HS-5 (cell line): ENCODE measurements around the gene GDF9.

Experiments
- DNase-seq: peaks from one replicate; pipeline ENCODE4 v3.0.0-alpha.2; 2012; ENCODE audit warnings: low read depth

GDF9 gene

GRCh38 chr5:132816554-132816953 lies 49.7 kb downstream of the GDF9 start:
- no peak for DNase-seq

GRCh38 chr5:132816083-132816482 lies 50.2 kb downstream of the GDF9 start:
- no peak for DNase-seq

DNA sequence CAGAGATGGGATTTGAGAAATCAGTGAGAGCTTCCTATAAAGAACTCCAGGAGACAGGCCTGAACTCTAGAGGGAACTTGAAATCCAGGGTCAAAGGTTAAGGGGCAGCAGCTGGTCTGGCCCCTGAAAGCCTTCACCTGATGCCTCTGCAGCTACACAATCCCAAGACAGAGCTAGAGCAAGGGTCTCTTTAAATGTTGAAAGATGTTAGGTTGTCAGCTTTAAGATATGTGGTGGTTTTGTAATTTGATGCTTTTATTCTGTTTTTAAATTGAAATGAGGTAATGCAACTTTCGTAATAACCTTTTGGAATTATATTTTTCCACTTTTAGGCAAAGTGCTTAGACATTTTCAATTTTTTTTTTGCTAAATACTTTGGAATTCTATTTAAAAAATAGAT lies 50.8 kb downstream of the GDF9 start:
- DNase-seq, result no peak

DNA sequence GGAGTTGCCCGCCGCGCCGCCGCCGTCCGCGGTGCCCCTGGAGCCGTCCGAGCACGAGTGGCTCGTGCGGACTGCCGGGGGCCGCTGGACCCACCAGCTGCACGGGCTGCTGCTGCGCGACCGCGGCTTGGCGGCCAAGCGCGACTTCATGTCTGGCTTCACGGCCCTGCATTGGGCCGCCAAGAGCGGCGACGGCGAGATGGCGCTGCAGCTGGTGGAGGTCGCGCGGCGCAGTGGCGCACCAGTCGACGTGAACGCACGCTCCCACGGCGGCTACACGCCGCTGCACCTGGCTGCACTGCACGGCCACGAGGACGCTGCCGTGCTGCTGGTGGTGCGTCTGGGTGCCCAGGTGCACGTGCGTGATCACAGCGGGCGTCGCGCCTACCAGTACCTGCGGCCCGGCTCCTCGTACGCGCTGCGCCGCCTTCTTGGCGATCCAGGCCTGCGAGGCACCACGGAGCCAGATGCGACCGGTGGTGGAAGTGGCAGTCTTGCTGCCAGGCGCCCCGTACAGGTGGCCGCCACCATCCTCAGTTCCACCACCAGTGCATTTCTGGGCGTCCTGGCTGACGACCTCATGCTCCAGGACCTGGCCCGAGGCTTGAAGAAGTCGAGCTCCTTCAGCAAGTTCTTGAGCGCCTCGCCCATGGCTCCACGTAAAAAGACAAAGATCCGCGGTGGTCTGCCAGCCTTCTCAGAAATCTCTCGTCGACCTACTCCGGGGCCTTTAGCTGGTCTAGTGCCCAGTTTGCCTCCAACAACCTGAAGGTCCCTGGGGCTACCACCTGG lies 51.6 kb downstream of the GDF9 start:
- DNase-seq, result no peak

GRCh38 chr5:132813599-132814502 lies 52.4 kb downstream of the GDF9 start:
- DNase-seq, result no peak

GRCh38 chr5:132812781-132813598 lies 53.3 kb downstream of the GDF9 start, which contains the start of gene SOWAHA:
SOWAHA (plus strand) TSS chr5:132813302; CDS start chr5:132813622, 320 bp downstream.
- DNase-seq, result no peak

DNA sequence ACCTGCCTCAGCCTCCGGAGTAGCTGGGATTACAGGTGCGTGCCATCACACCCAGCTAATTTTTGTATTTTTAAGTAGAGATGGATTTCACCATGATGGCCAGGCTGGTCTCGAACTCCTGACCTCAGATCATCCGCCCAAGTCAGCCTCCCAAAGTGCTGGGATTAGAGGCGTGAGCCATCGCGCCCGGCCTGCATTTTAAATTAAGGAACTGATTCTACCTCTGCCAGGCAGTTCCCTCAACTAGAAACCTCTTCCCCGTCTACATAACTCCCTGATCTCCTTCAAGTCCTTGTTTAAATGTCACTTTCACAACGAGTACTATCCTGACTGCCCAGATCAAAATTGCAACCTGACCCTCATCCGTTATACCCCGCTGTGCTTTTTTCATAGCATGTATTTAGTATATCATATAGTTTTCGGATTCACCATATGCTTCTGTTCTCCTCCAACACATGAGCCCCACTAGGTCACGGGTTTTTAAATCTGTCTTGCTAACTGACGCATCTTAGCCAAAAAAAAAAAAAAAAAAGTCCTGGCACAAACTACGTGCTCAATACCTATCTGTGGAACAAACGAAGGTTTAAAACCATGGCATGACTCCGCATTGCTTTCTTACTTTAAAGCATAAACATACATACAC lies 54.0 kb downstream of the GDF9 start:
- no peak for DNase-seq
